Bronchial epithelial cell (primary cell): ENCODE data around the gene NLGN1. TPM values are rescaled to one million over a fixed set of nuclear protein-coding genes. Genes with fewer than 3 reads are reported as not detected.

Experiments
- DNase-seq: peaks from one replicate; pipeline ENCODE4 v3.0.0-alpha.2; 2010; ENCODE audit warnings: low read depth
- FAIRE-seq: peaks from 2 replicates; lab custom pipeline; 2011; peaks lifted over from hg19 to GRCh38; lab: Jason Lieb, UNC
- H3K27me3 ChIP-seq: 2 replicates; pipeline ENCODE4 v1.5.1; 2011; ENCODE audit warnings: low read length; ENCODE audit not compliant: control insufficient read depth, insufficient read depth
- H3K36me3 ChIP-seq: 2 replicates; pipeline ENCODE4 v1.5.1; 2011; ENCODE audit warnings: low read length; ENCODE audit not compliant: control insufficient read depth, insufficient read depth
- H3K4me3 ChIP-seq: 2 replicates; pipeline ENCODE4 v1.5.1; 2011; ENCODE audit warnings: mild to moderate bottlenecking, low read depth, low read length, control low read depth
- total RNA-seq: library from RNA; depleted of rRNA; stranded (reverse); fragments of >200 nt; gene quantifications from 2 replicates; pipeline ENCODE4 v1.2.1, GENCODE V29; 2014
- TF ChIP-seq, protein P1 (sequence below): IDR thresholded peaks from 2 replicates; pipeline ENCODE4 v1.5.1; 2011; ENCODE audit warnings: mild to moderate bottlenecking, moderate library complexity, low read length, control low read depth, inconsistent platforms; ENCODE audit not compliant: insufficient read depth, severe bottlenecking

The NLGN1 gene
- total RNA-seq, 1 donor from 2014 or later = under 0.01 TPM

DNA sequence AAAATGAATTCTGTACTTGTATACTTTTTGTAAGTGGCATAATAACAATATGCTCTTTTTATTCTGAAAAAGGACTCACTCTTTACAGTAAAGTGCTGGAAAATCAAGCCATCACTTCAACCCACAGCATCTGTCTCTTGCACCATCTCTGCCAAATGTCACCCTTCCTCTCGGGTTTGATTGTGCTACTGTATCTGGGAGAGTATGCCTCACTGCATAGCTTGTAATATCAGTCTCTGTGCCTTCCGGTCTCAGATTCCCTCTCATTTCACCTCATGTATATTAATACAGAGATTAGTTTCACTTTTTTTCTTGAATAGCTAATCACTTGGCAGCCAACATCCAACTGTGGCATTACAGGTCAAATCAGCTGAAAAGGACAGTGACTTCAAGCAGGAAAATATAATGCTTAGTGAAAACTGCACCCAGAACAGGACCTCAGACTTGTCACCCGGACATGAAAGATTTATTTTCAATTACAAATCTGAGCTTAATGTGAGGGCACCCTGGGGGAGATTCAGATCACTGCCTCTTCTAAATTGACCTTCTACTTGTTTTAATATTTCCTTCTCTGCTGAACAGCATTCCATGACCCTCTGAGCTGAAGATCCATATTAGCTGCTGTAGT lies 855.8 kb downstream of the NLGN1 start:
- H3K36me3 ChIP-seq = no peaks in the 10 kb centered on the region
- H3K4me3 ChIP-seq = no peak overlapping the region
- no peak for FAIRE-seq
- H3K27me3 ChIP-seq = no peaks in the 10 kb centered on the region
- no peak for DNase-seq
- TF ChIP-seq, protein P1, sequence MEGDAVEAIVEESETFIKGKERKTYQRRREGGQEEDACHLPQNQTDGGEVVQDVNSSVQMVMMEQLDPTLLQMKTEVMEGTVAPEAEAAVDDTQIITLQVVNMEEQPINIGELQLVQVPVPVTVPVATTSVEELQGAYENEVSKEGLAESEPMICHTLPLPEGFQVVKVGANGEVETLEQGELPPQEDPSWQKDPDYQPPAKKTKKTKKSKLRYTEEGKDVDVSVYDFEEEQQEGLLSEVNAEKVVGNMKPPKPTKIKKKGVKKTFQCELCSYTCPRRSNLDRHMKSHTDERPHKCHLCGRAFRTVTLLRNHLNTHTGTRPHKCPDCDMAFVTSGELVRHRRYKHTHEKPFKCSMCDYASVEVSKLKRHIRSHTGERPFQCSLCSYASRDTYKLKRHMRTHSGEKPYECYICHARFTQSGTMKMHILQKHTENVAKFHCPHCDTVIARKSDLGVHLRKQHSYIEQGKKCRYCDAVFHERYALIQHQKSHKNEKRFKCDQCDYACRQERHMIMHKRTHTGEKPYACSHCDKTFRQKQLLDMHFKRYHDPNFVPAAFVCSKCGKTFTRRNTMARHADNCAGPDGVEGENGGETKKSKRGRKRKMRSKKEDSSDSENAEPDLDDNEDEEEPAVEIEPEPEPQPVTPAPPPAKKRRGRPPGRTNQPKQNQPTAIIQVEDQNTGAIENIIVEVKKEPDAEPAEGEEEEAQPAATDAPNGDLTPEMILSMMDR = no peak

DNA sequence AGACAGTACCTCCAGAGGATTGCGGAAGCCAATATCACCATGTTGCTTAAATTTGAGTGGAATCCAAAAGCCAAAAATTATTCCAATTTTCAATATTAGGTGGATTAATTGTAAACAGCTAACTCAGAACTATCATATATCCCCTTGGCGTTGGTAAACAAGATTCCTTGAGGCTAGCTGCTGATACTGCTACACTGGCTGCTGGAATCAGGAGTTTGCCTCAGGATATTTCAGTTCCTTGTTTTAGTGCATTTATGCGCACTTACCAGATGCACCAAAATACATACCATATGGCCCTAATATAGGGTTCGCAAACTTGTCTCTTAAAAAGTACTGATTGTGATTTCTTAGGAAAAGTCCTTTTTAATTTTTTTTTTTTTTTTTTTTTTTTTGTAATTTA lies 856.4 kb downstream of the NLGN1 start:
- TF ChIP-seq, protein P1 = no peak
- H3K36me3 ChIP-seq = no peaks in the 10 kb centered on the region
- DNase-seq = no peak
- H3K4me3 ChIP-seq = no peak overlapping the region
- no peaks in the 10 kb centered on the region for H3K27me3 ChIP-seq
- no peak for FAIRE-seq

DNA sequence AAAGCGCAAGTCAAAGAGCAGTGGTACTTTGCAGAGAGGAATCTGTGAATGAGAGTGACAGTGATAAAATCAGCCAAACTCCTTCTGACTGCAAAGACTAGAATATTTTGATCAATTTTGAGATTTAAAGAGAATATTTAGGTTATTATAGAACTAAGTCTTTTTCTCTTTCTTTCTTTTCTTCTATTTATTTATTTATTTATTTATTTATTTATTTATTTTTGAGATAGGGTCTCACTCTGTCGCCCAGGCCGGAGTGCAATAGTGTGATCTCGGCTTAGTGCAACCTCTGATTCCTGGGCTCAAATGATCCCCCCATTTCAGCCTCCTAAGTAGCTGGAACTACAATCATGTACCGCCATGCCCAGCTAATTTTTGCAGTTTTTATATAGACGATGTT lies 857.9 kb downstream of the NLGN1 start:
- H3K4me3 ChIP-seq = no peak overlapping the region
- DNase-seq (no peak), FAIRE-seq (no peak)
- no peaks in the 10 kb centered on the region for H3K36me3 ChIP-seq
- TF ChIP-seq, protein P1 = no peak
- no peaks in the 10 kb centered on the region for H3K27me3 ChIP-seq

DNA sequence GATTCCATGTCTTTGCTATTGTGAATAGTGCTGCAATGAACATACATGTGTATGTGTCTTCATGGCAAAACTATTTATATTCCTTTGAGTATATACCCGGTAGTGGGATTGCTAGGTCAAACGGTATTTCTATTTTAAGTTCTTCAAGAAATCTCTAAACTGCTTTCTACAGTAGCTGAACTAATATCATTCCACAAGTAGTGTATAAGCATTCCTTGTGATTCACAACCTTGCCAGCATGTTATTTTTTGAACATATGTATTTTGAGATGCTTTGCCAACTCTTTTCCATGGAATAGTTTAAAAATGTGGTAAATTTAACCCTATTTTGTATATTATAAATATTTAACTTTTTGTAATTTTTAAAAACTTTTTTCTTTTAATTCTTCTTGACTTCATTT lies 868.9 kb downstream of the NLGN1 start:
- FAIRE-seq = no peak
- H3K27me3 ChIP-seq = no peaks in the 10 kb centered on the region

DNA sequence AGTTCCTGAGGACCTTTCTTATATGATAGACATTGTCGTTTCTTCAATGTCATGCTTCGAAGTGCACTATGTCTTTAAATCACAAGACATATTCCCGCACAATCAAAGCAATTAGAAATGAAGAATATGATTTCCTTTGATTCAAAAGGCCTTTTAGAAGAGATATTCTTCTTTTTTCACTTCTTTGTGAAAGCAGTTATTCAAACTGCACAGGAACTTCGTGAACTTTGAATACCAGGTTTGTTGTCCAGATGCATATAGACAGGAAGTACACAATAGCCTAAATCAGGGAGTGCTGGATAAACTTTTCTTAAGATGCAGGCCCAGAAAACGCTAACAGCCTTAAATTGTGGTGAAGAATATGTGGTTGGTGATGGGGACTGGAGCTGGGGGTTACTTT lies 870.5 kb downstream of the NLGN1 start:
- TF ChIP-seq, protein P1 = no peak
- Histone ChIP-seq H3K4me3 (no peak overlapping the region), H3K27me3 (no peaks in the 10 kb centered on the region), H3K36me3 (no peaks in the 10 kb centered on the region)
- DNase-seq (no peak), FAIRE-seq (no peak)

More for the DNA sequence above, 868.9 kb downstream of the NLGN1 start:
- no peak overlapping the region for H3K4me3 ChIP-seq
- DNase-seq = no peak
- no peaks in the 10 kb centered on the region for H3K36me3 ChIP-seq
- TF ChIP-seq, protein P1 = no peak

DNA sequence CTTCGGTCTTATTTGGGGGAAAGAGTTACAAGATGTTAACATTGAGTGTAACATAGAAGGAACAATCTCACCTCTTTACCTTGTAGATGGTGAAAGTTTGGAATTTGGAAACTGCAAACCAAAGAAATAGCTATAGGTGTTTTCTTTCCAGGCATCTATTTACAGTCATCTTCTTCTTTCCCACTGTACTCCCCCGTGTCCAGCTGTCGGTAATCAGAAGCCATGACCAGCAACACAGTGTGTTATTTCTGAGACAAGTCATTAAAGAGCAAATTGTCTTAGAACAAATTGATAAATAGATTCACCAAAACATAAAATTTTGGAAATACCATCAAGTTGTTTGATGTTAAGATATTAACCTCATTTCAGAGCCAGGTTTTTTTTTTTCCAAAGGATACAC lies 871.0 kb downstream of the NLGN1 start:
- Histone ChIP-seq H3K36me3 (no peaks in the 10 kb centered on the region), H3K4me3 (no peak overlapping the region), H3K27me3 (no peaks in the 10 kb centered on the region)
- TF ChIP-seq, protein P1 = no peak
- DNase-seq (no peak), FAIRE-seq (no peak)
